H1 (cell line): ENCODE results near the gene CRY1. TPM values are rescaled to one million over a fixed set of nuclear protein-coding genes. Genes with fewer than 3 reads are reported as not detected.

Experiments
- ASH2L ChIP-seq: fragments of 200-600, 300-600 bp; sonication (generic); IDR thresholded peaks from one replicate; pipeline ENCODE4 v1.7.1; 2017; ENCODE audit warnings: low read length
- BACH1 ChIP-seq: IDR thresholded peaks from 2 replicates; pipeline ENCODE4 v1.6.1; 2012; ENCODE audit warnings: low read length, improper control_type of control experiment
- CEBPB ChIP-seq: IDR thresholded peaks from 2 replicates; pipeline ENCODE4 v1.6.1; 2012; ENCODE audit warnings: low read depth, low read length
- EZH2 ChIP-seq: fragments of 200-600 bp; sonication (generic); IDR thresholded peaks from 2 replicates; pipeline ENCODE4 v1.7.1; 2012; ENCODE audit warnings: low read depth, mild to moderate bottlenecking, moderate library complexity, low read length, inconsistent platforms; ENCODE audit not compliant: severe bottlenecking
- FOSL1 ChIP-seq: IDR thresholded peaks from 2 replicates; pipeline ENCODE4 v1.6.1; 2011; ENCODE audit warnings: mild to moderate bottlenecking, low read depth, low read length, moderate library complexity; ENCODE audit not compliant: insufficient read depth
- GABPA ChIP-seq: IDR thresholded peaks from 2 replicates; pipeline ENCODE4 v1.6.1; 2011; ENCODE audit warnings: mild to moderate bottlenecking, low read length, moderate library complexity, borderline replicate concordance; ENCODE audit not compliant: insufficient read depth
- HDAC6 ChIP-seq: IDR thresholded peaks from one replicate; pipeline ENCODE4 v1.7.1; 2012; ENCODE audit warnings: low read depth, mild to moderate bottlenecking, inconsistent platforms, low read length, moderate library complexity
- KDM4A ChIP-seq: IDR thresholded peaks from one replicate; pipeline ENCODE4 v1.7.1; 2012; ENCODE audit warnings: low read depth, mild to moderate bottlenecking, moderate library complexity, low read length, inconsistent platforms; ENCODE audit not compliant: severe bottlenecking
- NANOG ChIP-seq: IDR thresholded peaks from 2 replicates; pipeline ENCODE4 v1.6.1; 2011; ENCODE audit warnings: low read length, low read depth, mild to moderate bottlenecking, inconsistent platforms; ENCODE audit not compliant: insufficient read depth, poor library complexity, severe bottlenecking
- PHF8 ChIP-seq: fragments of 200-600 bp; sonication (generic); conservative IDR thresholded peaks from 2 replicates; pipeline ENCODE4 v1.7.1; 2012; ENCODE audit warnings: low read depth, mild to moderate bottlenecking, inconsistent platforms, low read length, moderate library complexity
- POU5F1 ChIP-seq: IDR thresholded peaks from 2 replicates; pipeline ENCODE4 v1.6.1; 2011; ENCODE audit warnings: low read depth, mild to moderate bottlenecking, low read length, moderate library complexity
- RNF2 ChIP-seq: fragments of 200-900, 300-1000 bp; sonication (generic); IDR thresholded peaks from 2 replicates; pipeline ENCODE4 v1.7.1; 2016; ENCODE audit warnings: borderline replicate concordance, low read depth, mild to moderate bottlenecking, antibody characterized with exemption, low read length; ENCODE audit not compliant: poor library complexity, severe bottlenecking; ENCODE audit errors: missing control alignments
- SP1 ChIP-seq: IDR thresholded peaks from 2 replicates; pipeline ENCODE4 v1.6.1; 2011; ENCODE audit warnings: low read depth, low read length
- SRF ChIP-seq: IDR thresholded peaks from 2 replicates; pipeline ENCODE4 v1.6.1; 2011; ENCODE audit warnings: mild to moderate bottlenecking, low read depth, low read length, moderate library complexity
- SUZ12 ChIP-seq: fragments of 200-600 bp; sonication (generic); IDR thresholded peaks from 2 replicates; pipeline ENCODE4 v1.6.1; 2012; ENCODE audit warnings: mild to moderate bottlenecking, inconsistent platforms, low read length, moderate library complexity, mixed read lengths
- TAF7 ChIP-seq: optimal IDR thresholded peaks from 2 replicates; pipeline ENCODE3; 2011; ENCODE audit warnings: low read depth, mild to moderate bottlenecking, inconsistent platforms, low read length, moderate library complexity, borderline replicate concordance
- TBP ChIP-seq: IDR thresholded peaks from 2 replicates; pipeline ENCODE4 v1.6.1; 2011; ENCODE audit warnings: low read depth, low read length, improper control_type of control experiment
- ZNF274 ChIP-seq: IDR thresholded peaks from 2 replicates; pipeline ENCODE4 v1.7.0; 2012; ENCODE audit warnings: low read length, borderline replicate concordance; ENCODE audit errors: extremely low read depth
- polyA plus RNA-seq, 7 experiments: library from polyadenylated mRNA; depleted of rRNA in 3 of 7; stranded (reverse) in 5 of 7; unstranded in 2 of 7; fragments of >200 nt in 5 of 7; fragments of 200-250 nt in 2 of 7; gene quantifications; 1 replicate in 5 of 7; 2 replicates in 1 of 7; 4 replicates in 1 of 7; pipeline versions ENCODE4 v1.2.1 to v1.2.3, GENCODE V29; 2011 to 2013; ENCODE audit warnings: missing spikeins in 2 of 7, mixed read lengths in 2 of 7
- total RNA-seq: library from RNA; stranded (reverse); fragmentation: NEBNext Ultra II Directional; extraction: Animal tissue kit (Norgen Biotek cat#: 25700); gene quantifications from 2 replicates; pipeline ENCODE4 v1.2.1, GENCODE V29; 2021
- TF ChIP-seq, protein P1 (sequence below), 3 experiments: IDR thresholded peaks; 1 replicate in 2 of 3; 2 replicates in 1 of 3; pipeline versions ENCODE4 v1.5.1 to v1.6.1; 2011; ENCODE audit warnings: low read length in 3 of 3, mild to moderate bottlenecking in 3 of 3, inconsistent platforms in 2 of 3, low read depth in 1 of 3, moderate library complexity in 1 of 3; ENCODE audit not compliant: insufficient read depth in 1 of 3; ENCODE audit errors: control extremely low read depth in 1 of 3
- TF ChIP-seq, protein P2 (sequence below): IDR thresholded peaks from 2 replicates; pipeline ENCODE4 v1.6.1; 2012; ENCODE audit warnings: inconsistent platforms

CRY1 gene
- total and polyA plus RNA-seq, 2 of the 8 experiments (the other 6 are each of a cell fraction or from before 2014, with no cell fraction given): 13.6 to 25.1 TPM

DNA sequence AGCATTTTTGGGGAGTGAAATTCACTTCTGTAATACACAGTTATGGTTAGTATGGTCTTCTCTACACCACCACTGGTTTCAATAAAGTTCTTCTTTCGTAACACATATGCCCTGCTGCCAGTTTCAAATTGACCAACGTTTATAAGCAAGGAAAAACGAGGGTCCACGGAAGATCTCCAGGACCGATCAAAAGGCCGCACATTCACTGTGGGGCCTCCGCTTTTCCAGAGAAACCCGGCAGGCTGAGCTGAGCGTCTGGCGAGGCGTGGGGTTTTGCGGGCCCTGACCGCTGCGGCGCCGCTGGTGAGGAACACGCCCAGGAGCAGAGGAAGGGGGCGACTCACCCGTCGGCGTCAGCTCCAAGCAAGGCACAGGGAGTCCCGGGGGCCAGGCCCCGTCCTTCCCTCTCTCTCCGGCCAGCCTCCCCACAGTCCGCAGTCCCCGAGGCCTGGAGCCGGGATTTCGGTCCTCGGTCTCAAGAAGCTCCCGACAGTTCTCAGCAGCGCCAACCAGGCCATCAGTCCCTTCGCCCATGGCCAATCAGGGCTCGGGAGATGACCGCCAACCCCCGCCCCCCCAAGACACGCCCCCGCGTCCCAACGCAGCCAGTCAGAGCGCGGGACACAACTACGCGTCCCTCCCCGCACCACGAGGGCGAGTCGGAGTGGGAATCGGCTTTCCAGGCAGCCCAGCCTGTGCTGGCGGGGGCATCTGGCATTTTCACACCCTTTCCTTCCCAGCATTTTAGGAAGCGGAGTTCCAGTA lies 106.5 kb downstream of the CRY1 start, which contains the start of gene MTERF2 (continued):
- TF ChIP-seq FOSL1 (no peak), ASH2L (peak; percentile 72), GABPA (no peak), SRF (no peak), TBP (peak; percentile 55; the same call in 1 of the 2 replicates), SP1 (peak; percentile 65; the same call in 1 of the 2 replicates), RNF2 (no peak), BACH1 (no peak), KDM4A (peak; percentile 66), POU5F1 (no peak), CEBPB (0 out of 2 replicates have a peak, but pooled peaks have one; percentile 0), HDAC6 (no peak), TAF7 (no peak), PHF8 (peak; percentile 77), NANOG (no peak), EZH2 (no peak), ZNF274 (no peak), SUZ12 (no peak)
- TF ChIP-seq, protein P1, sequence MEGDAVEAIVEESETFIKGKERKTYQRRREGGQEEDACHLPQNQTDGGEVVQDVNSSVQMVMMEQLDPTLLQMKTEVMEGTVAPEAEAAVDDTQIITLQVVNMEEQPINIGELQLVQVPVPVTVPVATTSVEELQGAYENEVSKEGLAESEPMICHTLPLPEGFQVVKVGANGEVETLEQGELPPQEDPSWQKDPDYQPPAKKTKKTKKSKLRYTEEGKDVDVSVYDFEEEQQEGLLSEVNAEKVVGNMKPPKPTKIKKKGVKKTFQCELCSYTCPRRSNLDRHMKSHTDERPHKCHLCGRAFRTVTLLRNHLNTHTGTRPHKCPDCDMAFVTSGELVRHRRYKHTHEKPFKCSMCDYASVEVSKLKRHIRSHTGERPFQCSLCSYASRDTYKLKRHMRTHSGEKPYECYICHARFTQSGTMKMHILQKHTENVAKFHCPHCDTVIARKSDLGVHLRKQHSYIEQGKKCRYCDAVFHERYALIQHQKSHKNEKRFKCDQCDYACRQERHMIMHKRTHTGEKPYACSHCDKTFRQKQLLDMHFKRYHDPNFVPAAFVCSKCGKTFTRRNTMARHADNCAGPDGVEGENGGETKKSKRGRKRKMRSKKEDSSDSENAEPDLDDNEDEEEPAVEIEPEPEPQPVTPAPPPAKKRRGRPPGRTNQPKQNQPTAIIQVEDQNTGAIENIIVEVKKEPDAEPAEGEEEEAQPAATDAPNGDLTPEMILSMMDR (IDR thresholded peaks at IDR 0.05; ENCODE audit: control extremely low read depth in 1 of 3, insufficient read depth in 1 of 3, low read depth in 1 of 3, low read length in 3 of 3): no peak
- TF ChIP-seq, protein P2, sequence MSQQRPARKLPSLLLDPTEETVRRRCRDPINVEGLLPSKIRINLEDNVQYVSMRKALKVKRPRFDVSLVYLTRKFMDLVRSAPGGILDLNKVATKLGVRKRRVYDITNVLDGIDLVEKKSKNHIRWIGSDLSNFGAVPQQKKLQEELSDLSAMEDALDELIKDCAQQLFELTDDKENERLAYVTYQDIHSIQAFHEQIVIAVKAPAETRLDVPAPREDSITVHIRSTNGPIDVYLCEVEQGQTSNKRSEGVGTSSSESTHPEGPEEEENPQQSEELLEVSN: peak; percentile 99
